ENCODE results near the gene OR2AP1.
"Not testable (repeated sequence)": the region's sequence is repeated elsewhere in the genome, so short reads cannot be mapped to it uniquely, and the experiment has no call there.

The OR2AP1 gene

GRCh38 chr12:55572168-55572567 is at the start of gene OR2AP1:
Gene OR2AP1, plus strand, starts transcription at chr12:55572468. Its CDS starts 1,947 bp downstream, at chr12:55574415.
- no peak for FAIRE-seq
- DNase-seq (ENCODE audit: low spot score) = no peak

DNA sequence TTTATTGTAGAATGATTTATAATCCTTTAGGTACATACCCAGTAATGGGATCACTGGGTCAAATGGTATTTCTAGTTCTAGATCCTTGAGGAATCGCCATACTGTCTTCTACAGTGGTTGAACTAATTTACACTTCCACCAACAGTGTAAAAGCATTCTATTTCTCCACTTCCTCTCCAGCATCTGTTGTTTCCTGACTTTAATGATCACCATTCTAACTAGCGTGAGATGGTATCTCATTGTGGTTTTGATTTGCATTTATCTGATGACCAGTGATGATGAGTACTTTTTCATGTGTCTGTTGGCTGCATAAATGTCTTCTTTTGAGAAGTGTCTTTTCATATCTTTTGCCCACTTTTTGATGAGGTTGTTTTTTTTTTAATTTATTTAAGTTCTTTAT is 24.0 kb upstream of the OR2AP1 start:
- FAIRE-seq; DNase-seq (ENCODE audit: low spot score): not testable (repeated sequence)

GRCh38 chr12:55548756-55549155 is 23.5 kb upstream of the OR2AP1 start:
- DNase-seq (ENCODE audit: low spot score) = no peak
- no peak for FAIRE-seq

DNA sequence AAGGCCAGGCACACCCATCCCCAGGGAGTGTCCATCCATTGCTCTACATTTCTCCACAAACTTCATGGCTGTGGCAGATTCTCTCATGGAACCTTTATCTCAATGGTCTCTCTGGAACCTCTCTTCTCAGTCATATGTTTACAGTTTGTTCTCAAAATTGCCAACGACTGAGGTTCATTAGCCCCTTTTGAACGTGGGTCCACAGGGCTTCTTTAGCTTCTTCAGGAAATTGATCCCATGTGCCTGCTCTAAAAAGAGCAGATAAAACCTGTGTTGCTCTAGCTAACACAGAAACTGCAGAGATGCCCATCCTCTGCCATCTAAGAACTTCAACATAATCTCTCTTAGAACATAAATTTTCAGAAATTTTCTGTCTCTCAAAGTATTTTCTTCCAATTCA is 23.0 kb upstream of the OR2AP1 start, which contains the start of gene OR6C4:
OR6C4 (plus strand) TSS at position 301 of the 400 bp plus-strand sequence. CDS start 1,625 bp downstream, outside the sequence.
- DNase-seq (ENCODE audit: low spot score) (no peak), FAIRE-seq (no peak)

DNA sequence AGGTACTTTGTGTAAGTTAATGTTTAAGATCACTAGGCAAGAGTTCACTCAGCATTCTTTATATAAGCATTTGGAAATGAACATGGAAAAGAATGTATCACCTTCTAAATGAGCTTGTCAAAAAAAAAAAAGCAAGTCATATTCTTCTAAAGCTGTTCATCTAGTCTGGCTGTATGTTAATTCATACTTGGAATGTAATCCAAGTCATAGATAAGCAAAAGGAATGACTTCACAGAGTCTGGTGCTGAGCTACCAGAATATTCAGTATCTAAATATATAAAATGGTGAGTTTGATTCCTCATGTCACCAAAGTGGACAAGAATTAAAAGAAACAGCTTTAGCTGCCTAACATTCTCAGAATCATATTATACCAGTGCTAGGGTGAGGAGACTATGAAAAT is 18.0 kb upstream of the OR2AP1 start:
- no peak for DNase-seq (ENCODE audit: low spot score)
- FAIRE-seq = no peak

GRCh38 chr12:55570060-55570459 is 2.2 kb upstream of the OR2AP1 start:
- not testable (repeated sequence) for FAIRE-seq; DNase-seq (ENCODE audit: low spot score)

DNA sequence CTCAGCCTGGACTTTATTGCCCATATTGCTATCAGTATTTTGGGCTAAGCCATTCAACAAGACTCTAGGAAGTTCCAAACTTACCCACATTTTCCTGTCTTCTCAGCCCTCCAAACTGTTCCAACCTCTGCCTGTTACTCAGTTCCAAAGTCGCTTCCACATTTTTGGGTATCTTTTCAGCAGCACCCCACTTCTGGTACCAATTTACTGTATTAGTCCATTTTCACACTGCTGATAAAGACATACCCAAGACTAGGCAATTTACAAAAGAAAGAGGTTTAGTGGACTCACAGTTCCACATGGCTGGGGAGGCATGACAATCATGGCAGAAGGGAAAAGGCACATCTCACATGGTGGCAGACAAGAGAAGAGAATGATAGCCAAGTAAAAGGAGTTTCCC is 1.6 kb upstream of the OR2AP1 start:
- not testable (repeated sequence) for DNase-seq (ENCODE audit: low spot score); FAIRE-seq

DNA sequence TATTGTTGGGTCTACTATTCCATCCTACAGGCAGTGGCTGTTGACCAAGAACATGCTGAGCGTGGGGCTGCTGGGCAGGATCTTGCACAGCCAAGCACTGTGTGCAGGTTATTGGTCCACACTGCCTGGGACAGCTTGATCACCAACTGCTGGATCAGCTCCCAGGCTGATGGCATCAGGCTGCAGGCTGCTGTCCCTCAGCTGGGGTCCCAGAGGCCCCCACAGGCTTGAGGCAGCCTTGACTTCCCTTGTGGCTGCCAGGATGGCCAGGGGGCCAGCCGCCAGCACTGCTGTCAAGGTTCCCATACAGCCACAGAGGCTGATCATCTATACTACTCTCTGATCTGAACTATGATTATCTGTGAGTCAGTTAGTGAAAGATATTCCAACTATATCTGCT is 9.8 kb downstream of the OR2AP1 start:
- DNase-seq (ENCODE audit: low spot score) (no peak), FAIRE-seq (no peak)

GRCh38 chr12:55585817-55586216 is 13.5 kb downstream of the OR2AP1 start:
- DNase-seq (ENCODE audit: low spot score) (no peak), FAIRE-seq (no peak)

DNA sequence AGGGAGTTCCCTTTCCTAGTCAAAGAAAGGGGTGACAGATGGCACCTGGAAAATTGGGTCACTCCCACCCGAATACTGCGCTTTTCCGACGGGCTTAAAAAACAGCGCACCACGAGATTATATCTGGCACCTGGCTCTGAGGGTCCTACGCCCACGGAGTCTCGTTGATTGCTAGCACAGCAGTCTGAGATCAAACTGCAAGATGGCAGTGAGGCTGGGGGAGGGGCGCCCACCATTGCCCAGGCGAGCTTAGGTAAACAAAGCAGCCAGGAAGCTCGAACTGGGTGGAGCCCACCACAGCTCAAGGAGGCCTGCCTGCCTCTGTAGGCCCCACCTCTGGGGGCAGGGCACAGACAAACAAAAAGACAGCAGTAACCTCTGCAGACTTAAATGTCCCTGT is 17.9 kb downstream of the OR2AP1 start:
- DNase-seq (ENCODE audit: low spot score); FAIRE-seq: not testable (repeated sequence)

DNA sequence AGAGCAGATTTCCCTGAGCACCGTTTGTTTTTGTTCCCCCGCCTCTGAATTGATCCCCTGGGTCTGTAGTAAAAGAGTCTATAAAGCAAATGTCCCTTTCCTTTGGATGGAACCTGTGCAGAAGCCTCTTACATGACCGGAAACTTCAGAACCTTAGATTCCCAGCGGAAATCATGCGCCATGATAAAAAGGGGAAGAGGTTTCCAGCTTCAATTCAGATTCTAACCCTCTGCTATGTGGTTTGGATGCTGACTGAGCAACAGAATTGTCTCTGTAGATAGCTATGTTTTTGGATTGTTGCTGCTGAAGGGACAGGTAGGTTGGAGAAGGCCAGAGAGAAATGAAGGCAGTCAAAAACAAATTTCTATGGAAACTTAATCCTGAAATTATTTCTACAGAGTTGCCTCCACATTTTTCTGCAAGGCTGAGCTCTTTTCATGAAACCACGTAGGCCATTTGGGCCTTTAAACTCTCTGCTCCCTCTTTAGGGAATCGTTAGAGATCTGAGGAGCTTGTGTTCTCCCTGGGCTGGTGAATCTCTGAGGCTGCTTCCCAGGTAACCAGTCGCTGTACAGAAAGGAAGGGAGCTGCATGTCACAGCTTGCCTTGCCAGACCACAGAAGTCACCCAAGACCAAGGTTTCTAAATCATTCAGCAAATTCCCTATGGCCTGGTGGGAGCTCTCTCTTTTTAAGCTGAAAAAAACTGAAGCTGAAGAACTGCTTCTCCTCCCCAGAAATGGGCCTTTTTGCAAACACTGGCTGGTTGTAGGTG is 35.7 kb downstream of the OR2AP1 start:
- DNase-seq (ENCODE audit: low spot score) (no peak), FAIRE-seq (no peak)

- FAIRE-seq (no peak), DNase-seq (ENCODE audit: low spot score) (no peak)
Observed at GRCh38 chr12:55610598-55610997, 38.3 kb downstream of the OR2AP1 start.

DNA sequence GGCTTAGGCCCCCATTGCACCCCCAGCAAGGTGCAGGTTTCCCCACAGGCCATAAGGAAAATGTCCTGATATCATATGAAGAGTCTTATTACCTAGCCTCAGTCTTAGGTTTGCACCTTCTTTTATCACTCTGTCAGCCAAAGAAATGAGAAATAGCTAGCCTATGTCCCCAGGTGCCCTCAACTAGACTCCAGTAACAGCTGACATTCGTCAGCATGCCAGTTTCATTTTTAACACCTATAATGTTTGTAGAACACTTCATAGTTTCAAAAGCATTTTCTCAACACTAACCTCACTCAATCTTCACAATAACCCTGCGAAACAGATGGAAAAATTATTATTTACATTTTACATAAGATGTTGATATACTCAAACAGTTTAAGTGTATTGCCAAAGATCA is 40.4 kb downstream of the OR2AP1 start:
- FAIRE-seq (no peak), DNase-seq (ENCODE audit: low spot score) (no peak)

DNA sequence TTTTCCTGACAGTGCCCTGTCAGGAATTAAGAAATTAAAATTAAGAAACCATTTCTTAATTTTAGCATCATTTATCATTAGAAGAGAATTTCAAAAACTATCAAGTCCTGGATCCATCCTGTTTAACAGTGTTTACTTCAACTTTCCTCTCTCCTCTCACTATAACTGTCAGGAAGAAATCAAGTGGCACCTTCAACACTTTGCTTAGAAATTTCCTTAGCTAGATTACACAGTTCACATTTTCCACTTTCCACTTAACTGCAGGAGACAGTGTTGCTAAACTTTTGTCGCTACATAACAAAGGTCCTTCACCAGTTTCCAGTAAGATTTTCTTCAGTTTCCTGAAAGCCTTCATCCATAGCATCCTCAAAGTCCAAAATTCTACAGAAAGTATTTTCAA is 42.5 kb downstream of the OR2AP1 start:
- FAIRE-seq = no peak
- no peak for DNase-seq (ENCODE audit: low spot score)

DNA sequence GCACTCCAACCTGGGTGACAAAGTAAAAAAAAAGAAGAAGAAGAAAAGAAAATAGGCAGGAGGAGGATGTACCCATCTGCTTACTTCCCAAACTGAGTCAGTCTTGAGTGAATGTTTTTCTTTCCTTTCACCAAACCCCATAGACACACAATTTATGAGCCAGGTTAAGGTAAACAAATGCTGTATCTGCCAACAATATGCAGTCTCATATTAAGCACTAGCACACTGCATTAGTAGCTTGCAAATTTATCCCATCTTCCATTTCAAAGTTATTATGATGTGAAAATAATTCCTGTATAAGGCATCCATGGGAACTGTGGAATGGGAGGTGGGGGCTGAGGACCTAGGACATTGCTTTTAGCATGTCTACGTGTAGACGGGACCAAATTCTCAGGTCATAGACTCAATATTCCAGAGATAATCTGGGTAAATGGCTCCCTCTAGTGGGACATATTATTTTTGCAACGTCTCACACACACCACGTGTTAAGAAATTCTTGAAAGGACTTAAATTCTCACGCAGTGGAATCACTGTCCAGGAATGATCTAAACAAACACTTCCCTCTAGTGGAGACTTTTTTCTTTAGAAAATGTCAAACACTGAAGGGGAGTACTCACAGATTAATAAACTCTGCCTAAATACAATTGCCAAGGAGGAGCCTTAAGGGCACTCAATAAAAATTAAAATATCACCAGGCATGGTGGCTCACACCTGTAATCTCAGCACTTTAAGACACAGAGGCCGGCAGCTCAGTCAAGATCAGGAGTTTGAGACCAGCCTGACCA is 47.3 kb downstream of the OR2AP1 start:
- FAIRE-seq = peak; percentile 91

DNA sequence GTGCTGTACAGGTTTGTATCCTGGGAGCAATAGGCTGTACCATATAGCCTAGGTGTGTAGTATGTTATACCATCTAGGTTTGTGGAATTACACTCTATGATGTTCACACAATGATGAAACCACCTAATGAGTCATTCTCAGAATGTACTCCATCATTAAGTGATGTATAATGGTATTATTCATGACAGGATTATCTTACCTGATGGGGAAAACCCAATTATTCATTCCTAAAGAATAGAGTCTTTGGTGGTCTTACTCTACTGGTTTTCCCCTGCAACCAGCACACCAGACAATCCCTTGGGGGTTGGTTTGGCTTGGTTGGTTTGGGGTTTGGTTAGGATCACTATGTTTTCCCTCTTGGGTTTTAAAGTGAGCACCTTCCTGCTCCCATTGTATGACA is 51.8 kb downstream of the OR2AP1 start:
- DNase-seq (ENCODE audit: low spot score) (no peak), FAIRE-seq (no peak)

More for the DNA sequence above, 47.3 kb downstream of the OR2AP1 start:
- DNase-seq (ENCODE audit: low spot score) = peak; percentile 76

All from RCC 7860 (cell line).